Measurements from ENCODE around the gene COL4A1. TPM values are rescaled to one million over a fixed set of nuclear protein-coding genes. Genes with fewer than 3 reads are reported as not detected.

The COL4A1 gene
- polyA plus RNA-seq, 1 experiment = 210 TPM

DNA sequence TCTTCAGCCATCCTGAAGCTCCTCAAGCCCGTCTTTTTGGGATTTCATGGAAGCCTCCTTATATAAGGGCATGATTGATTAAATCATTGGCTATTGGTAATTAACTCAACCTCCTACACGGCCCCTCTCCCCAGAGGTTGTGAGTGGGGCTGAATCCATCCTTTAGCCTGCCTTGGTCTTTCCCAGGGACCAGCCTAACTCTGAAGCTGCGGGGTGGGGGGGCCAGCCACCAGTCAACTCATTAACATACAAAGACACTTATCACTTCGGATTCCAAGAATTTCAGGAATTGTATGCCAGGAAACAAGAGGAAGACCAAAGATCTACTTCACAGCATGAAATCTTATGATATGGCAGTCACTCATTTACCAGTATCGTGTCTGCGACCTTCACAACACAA is 9.9 kb downstream of the COL4A1 start:
- ChIA-PET POLR2A (interaction anchor here (1.0 kb wide), 1 partner anchor 9 kb away, joined by 3 read pairs; no protein-coding TSS in a partner anchor), CTCF (interaction anchor here (0.6 to 1.4 kb wide), 3 partner anchors 50 to 159 kb away, joined by 3 to 4 read pairs (median 4); no protein-coding TSS in a partner anchor)
- no peak overlapping the region for H3K27ac ChIP-seq (ENCODE audit: low read depth, low read length)
- DNase-seq (ENCODE audit: low read depth, low spot score) = no peak
- H3K4me3 ChIP-seq (ENCODE audit: low read depth, low read length) = no peak overlapping the region
- TF ChIP-seq, protein P1, sequence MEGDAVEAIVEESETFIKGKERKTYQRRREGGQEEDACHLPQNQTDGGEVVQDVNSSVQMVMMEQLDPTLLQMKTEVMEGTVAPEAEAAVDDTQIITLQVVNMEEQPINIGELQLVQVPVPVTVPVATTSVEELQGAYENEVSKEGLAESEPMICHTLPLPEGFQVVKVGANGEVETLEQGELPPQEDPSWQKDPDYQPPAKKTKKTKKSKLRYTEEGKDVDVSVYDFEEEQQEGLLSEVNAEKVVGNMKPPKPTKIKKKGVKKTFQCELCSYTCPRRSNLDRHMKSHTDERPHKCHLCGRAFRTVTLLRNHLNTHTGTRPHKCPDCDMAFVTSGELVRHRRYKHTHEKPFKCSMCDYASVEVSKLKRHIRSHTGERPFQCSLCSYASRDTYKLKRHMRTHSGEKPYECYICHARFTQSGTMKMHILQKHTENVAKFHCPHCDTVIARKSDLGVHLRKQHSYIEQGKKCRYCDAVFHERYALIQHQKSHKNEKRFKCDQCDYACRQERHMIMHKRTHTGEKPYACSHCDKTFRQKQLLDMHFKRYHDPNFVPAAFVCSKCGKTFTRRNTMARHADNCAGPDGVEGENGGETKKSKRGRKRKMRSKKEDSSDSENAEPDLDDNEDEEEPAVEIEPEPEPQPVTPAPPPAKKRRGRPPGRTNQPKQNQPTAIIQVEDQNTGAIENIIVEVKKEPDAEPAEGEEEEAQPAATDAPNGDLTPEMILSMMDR (IDR thresholded peaks at IDR 0.05; ENCODE audit: low read depth, low read length) = no peak
- no peaks in the 10 kb centered on the region for H3K27me3 ChIP-seq (ENCODE audit: control insufficient read depth, insufficient read depth, low read length)
- H3K9me3 ChIP-seq (ENCODE audit: control insufficient read depth, insufficient read depth, low read length) = no peaks in the 10 kb centered on the region; the same call in 1 of the 2 replicates

DNA sequence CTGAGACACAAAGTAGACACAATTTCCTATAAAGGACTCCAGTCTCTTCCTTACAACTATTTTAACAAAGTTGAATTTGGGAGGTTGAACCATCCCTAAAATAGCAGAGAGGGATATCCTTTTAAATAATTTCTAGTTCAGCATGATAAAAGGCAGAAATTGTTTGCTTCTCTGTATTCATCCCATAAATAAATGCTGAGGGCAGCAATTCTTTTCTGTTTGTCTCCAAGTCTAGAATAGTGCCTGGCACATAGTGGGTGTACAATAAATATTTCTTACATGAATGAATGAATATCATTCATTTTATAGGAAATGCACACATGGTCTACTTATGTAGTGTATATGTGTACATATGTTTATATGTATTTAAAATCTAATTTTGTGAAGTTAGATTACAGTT is 12.3 kb downstream of the COL4A1 start:
- ChIA-PET CTCF (interaction anchor here (1.3 kb wide), 1 partner anchor 47 kb away, joined by 3 read pairs; no protein-coding TSS in a partner anchor), POLR2A (no interaction called here)
- Histone ChIP-seq H3K27ac (ENCODE audit: low read depth, low read length) (no peak overlapping the region), H3K27me3 (ENCODE audit: control insufficient read depth, insufficient read depth, low read length) (no peaks in the 10 kb centered on the region), H3K9me3 (ENCODE audit: control insufficient read depth, insufficient read depth, low read length) (no peaks in the 10 kb centered on the region; the same call in 1 of the 2 replicates), H3K4me3 (ENCODE audit: low read depth, low read length) (no peak overlapping the region)
- DNase-seq (ENCODE audit: low read depth, low spot score) = no peak
- TF ChIP-seq, protein P1 (IDR thresholded peaks at IDR 0.05; ENCODE audit: low read depth, low read length) = no peak

DNA sequence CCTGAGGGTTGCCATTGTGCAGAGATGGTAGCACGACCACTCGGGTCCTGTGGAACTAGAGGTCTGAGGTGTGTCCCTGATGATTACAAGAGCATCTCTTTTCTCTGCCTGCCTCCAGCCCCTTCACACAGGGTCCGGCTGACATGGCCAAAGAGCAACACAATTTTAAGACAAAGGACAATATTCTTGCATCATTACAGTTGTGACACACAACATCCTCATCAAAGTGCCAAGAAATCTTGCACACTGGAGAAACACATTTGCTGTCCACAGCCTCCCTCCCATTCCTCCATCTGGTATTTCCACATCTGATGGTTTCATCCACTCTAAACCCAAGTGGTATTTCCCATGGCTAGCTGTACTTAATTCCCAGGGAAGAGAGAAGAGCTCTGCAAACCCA is 12.8 kb downstream of the COL4A1 start:
- Histone ChIP-seq H3K9me3 (ENCODE audit: control insufficient read depth, insufficient read depth, low read length) (no peaks in the 10 kb centered on the region; the same call in 1 of the 2 replicates), H3K4me3 (ENCODE audit: low read depth, low read length) (no peak overlapping the region), H3K27ac (ENCODE audit: low read depth, low read length) (no peak overlapping the region), H3K27me3 (ENCODE audit: control insufficient read depth, insufficient read depth, low read length) (no peaks in the 10 kb centered on the region)
- no peak for DNase-seq (ENCODE audit: low read depth, low spot score)
- ChIA-PET CTCF (interaction anchor here (1.3 kb wide), 1 partner anchor 47 kb away, joined by 3 read pairs; no protein-coding TSS in a partner anchor), POLR2A (no interaction called here)
- TF ChIP-seq, protein P1 (IDR thresholded peaks at IDR 0.05; ENCODE audit: low read depth, low read length) = no peak

DNA sequence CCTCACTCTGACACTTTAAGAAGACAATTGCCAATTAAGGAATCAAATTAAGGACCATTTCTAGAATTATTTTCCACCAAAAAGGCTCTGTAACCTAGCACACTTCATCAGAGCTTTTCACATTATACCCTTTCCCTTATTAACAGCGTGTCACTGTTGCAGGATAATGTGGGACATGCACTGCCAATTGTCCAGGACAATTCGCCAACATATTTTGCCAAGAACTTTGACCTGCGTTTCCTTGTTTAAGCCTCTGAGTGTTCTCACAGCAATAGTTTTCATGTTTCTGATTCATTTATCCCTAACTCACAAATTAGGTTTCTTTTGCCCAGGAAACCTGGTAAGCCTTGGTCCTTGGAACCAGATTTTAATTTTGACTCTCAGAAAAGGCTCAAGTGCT is 13.3 kb downstream of the COL4A1 start:
- TF ChIP-seq, protein P1 (IDR thresholded peaks at IDR 0.05; ENCODE audit: low read depth, low read length) = no peak
- ChIA-PET POLR2A (no interaction called here), CTCF (interaction anchor here (1.3 kb wide), 1 partner anchor 46 kb away, joined by 3 read pairs; no protein-coding TSS in a partner anchor)
- Histone ChIP-seq H3K27me3 (ENCODE audit: control insufficient read depth, insufficient read depth, low read length) (no peaks in the 10 kb centered on the region), H3K9me3 (ENCODE audit: control insufficient read depth, insufficient read depth, low read length) (no peaks in the 10 kb centered on the region; the same call in 1 of the 2 replicates), H3K27ac (ENCODE audit: low read depth, low read length) (no peak overlapping the region), H3K4me3 (ENCODE audit: low read depth, low read length) (no peak overlapping the region)
- DNase-seq (ENCODE audit: low read depth, low spot score) = no peak

DNA sequence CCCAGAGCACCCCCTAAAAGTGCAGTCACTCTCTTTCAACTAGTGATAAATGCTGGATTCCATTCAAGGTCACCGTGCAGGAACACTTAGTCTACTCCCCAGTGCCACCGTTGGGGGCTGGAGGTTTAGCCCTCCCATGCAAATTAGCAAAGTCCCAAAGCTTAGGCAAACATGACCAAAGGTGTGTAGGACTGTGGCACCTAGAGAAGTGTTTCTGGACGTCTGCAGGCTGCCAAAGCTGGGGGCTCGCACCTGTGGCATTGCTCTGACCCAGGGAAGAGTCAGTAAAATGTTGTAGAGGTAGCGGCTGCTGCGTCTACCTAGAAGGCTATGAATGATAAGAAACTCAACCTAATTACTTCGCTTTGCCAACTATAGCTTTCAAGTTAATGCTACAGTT is 13.9 kb downstream of the COL4A1 start:
- ChIA-PET CTCF (no interaction called here), POLR2A (no interaction called here)
- no peaks in the 10 kb centered on the region for H3K27me3 ChIP-seq (ENCODE audit: control insufficient read depth, insufficient read depth, low read length)
- H3K9me3 ChIP-seq (ENCODE audit: control insufficient read depth, insufficient read depth, low read length) = no peaks in the 10 kb centered on the region; the same call in 1 of the 2 replicates
- DNase-seq (ENCODE audit: low read depth, low spot score) = no peak
- H3K27ac ChIP-seq (ENCODE audit: low read depth, low read length) = no peak overlapping the region
- TF ChIP-seq, protein P1 (IDR thresholded peaks at IDR 0.05; ENCODE audit: low read depth, low read length) = no peak
- no peak overlapping the region for H3K4me3 ChIP-seq (ENCODE audit: low read depth, low read length)

All from AG04450 (cell line).